ENCODE results near the gene FBXO11.

Gene FBXO11

GRCh38 chr2:47892338-47892730 lies 14.0 kb downstream of the FBXO11 start:
- ChIA-PET CTCF (interaction anchor here (0.6 to 1.0 kb wide), 3 partner anchors 9 to 213 kb away, joined by 3 read pairs; no protein-coding TSS in a partner anchor), POLR2A (no interaction called here)
- H3K27ac ChIP-seq (ENCODE audit: extremely low read depth, low read depth, low read length), result no peak overlapping the region

GRCh38 chr2:47891369-47892337 lies 14.6 kb downstream of the FBXO11 start:
- Histone ChIP-seq H3K27ac (ENCODE audit: extremely low read depth, low read depth, low read length) (no peak overlapping the region), H3K9me3 (ENCODE audit: control insufficient read depth, insufficient read depth, low read depth, low read length) (no peaks in the 10 kb centered on the region), H3K36me3 (ENCODE audit: control insufficient read depth in 2 of 2, insufficient read depth in 1 of 2, low read length in 2 of 2) (no peaks in the 10 kb centered on the region; a peak in 1 of 3 replicates), H3K4me3 (ENCODE audit: low read depth, low read length) (no peak overlapping the region), H3K4me1 (ENCODE audit: control insufficient read depth, insufficient read depth, low read length) (peaks cover 15% of the 10 kb centered on the region)
- ChIA-PET CTCF (interaction anchor here (0.6 to 1.0 kb wide), 3 partner anchors 10 to 214 kb away, joined by 3 read pairs; no protein-coding TSS in a partner anchor), POLR2A (no interaction called here)
- TF ChIP-seq ZNF354C (tag by site-specific recombination; IDR thresholded peaks at IDR 0.05; ENCODE audit: borderline replicate concordance, low read depth) (no peak), ZBTB7A (tag by site-specific recombination; IDR thresholded peaks at IDR 0.05; ENCODE audit: low read depth) (no peak), ZNF302 (tag by site-specific recombination; IDR thresholded peaks at IDR 0.05; ENCODE audit: low read depth) (no peak), ZBTB21 (tag by site-specific recombination; IDR thresholded peaks at IDR 0.05) (no peak), KLF16 (tag by site-specific recombination; IDR thresholded peaks at IDR 0.05) (no peak), ZBTB6 (tag by site-specific recombination; IDR thresholded peaks at IDR 0.05) (no peak), SALL2 (tag by site-specific recombination; IDR thresholded peaks at IDR 0.05; ENCODE audit: borderline replicate concordance) (no peak), ZNF660 (tag by site-specific recombination; IDR thresholded peaks at IDR 0.05) (no peak), ZNF112 (tag by site-specific recombination; IDR thresholded peaks at IDR 0.05) (no peak), ZNF433 (tag by site-specific recombination; IDR thresholded peaks at IDR 0.05; ENCODE audit: low read depth) (no peak)

More at GRCh38 chr2:47892338-47892730, 14.0 kb downstream of the FBXO11 start:
- TF ChIP-seq ZNF24 (tag by site-specific recombination; IDR thresholded peaks at IDR 0.05) (no peak), ZNF23 (tag by site-specific recombination; IDR thresholded peaks at IDR 0.05; ENCODE audit: borderline replicate concordance) (no peak), ZNF701 (tag by site-specific recombination; IDR thresholded peaks at IDR 0.05) (no peak), REPIN1 (tag by site-specific recombination; IDR thresholded peaks at IDR 0.05; ENCODE audit: low read depth) (no peak), ZNF354C (tag by site-specific recombination; IDR thresholded peaks at IDR 0.05; ENCODE audit: borderline replicate concordance, low read depth) (no peak), ZNF561 (tag by site-specific recombination; IDR thresholded peaks at IDR 0.05; ENCODE audit: borderline replicate concordance) (no peak), SP7 (tag by site-specific recombination; IDR thresholded peaks at IDR 0.05) (no peak), ZNF335 (tag by site-specific recombination; conservative IDR thresholded peaks at IDR 0.05) (no peak), SP2 (tag by site-specific recombination; IDR thresholded peaks at IDR 0.05) (no peak), GLI4 (tag by site-specific recombination; IDR thresholded peaks at IDR 0.05) (no peak), ZNF513 (tag by site-specific recombination; IDR thresholded peaks at IDR 0.05) (no peak), ZNF548 (tag by site-specific recombination; IDR thresholded peaks at IDR 0.05) (no peak), ZNF529 (tag by site-specific recombination; IDR thresholded peaks at IDR 0.05; ENCODE audit: insufficient replicate concordance) (no peak), ZNF280D (tag by site-specific recombination; IDR thresholded peaks at IDR 0.05) (no peak), ZNF549 (tag by site-specific recombination; IDR thresholded peaks at IDR 0.05) (no peak), AEBP2 (tag by site-specific recombination; IDR thresholded peaks at IDR 0.05; ENCODE audit: borderline replicate concordance) (no peak)
- no peak overlapping the region for H3K4me3 ChIP-seq (ENCODE audit: low read depth, low read length)
- no peaks in the 10 kb centered on the region for H3K9me3 ChIP-seq (ENCODE audit: control insufficient read depth, insufficient read depth, low read depth, low read length)
- H3K36me3 ChIP-seq (ENCODE audit: control insufficient read depth in 2 of 2, insufficient read depth in 1 of 2, low read length in 2 of 2), result no peaks in the 10 kb centered on the region; a peak in 1 of 3 replicates
- peaks cover 15% of the 10 kb centered on the region for H3K4me1 ChIP-seq (ENCODE audit: control insufficient read depth, insufficient read depth, low read length)
